Fibroblast of lung (primary cell): ENCODE results near the gene TMEM132C. TPM values are rescaled to one million over a fixed set of nuclear protein-coding genes. Genes with fewer than 3 reads are reported as not detected.

Experiments used
- DNase-seq, 2 donors: peaks; one replicate each; pipeline versions ENCODE4 v3.0.0 to v3.0.0-alpha.2; 2010; ENCODE audit warnings: low read depth in 2 of 2
- H2AFZ ChIP-seq: 2 replicates; pipeline ENCODE4 v1.5.1; 2012; ENCODE audit warnings: low read length, control low read depth, inconsistent platforms
- H3K27ac ChIP-seq: 2 replicates; pipeline ENCODE4 v1.5.1; 2011; ENCODE audit warnings: low read length, control low read depth; ENCODE audit not compliant: insufficient read depth
- H3K27me3 ChIP-seq: 2 replicates; pipeline ENCODE4 v1.5.1; 2011; ENCODE audit warnings: mild to moderate bottlenecking, low read length; ENCODE audit not compliant: control insufficient read depth, insufficient read depth
- H3K36me3 ChIP-seq: 2 replicates; pipeline ENCODE4 v1.5.1; 2011; ENCODE audit warnings: low read length; ENCODE audit not compliant: control insufficient read depth, insufficient read depth
- H3K4me1 ChIP-seq: 2 replicates; pipeline ENCODE4 v1.5.1; 2011; ENCODE audit warnings: low read length; ENCODE audit not compliant: control insufficient read depth, insufficient read depth; ENCODE audit errors: extremely low read depth
- H3K4me2 ChIP-seq: 2 replicates; pipeline ENCODE4 v1.5.1; 2011; ENCODE audit warnings: low read length, control low read depth; ENCODE audit not compliant: insufficient read depth; ENCODE audit errors: extremely low read depth
- H3K4me3 ChIP-seq, 4 experiments: fragments of 200-600 bp in 1 of 4; sonication (generic) in 1 of 4; replicated peaks in 1 of 4; 2 replicates each; pipeline ENCODE4 v1.5.1; 2011 to 2016; ENCODE audit warnings: low read length in 4 of 4, low read depth in 3 of 4, mild to moderate bottlenecking in 3 of 4, control low read depth in 2 of 4, inconsistent platforms in 1 of 4, mixed read lengths in 1 of 4; ENCODE audit not compliant: insufficient read depth in 1 of 4; ENCODE audit errors: control extremely low read depth in 1 of 4
- H3K79me2 ChIP-seq: 2 replicates; pipeline ENCODE4 v1.5.1; 2012; ENCODE audit warnings: mild to moderate bottlenecking, low read length, inconsistent platforms; ENCODE audit not compliant: control insufficient read depth, insufficient read depth
- H3K9ac ChIP-seq: 2 replicates; pipeline ENCODE4 v1.5.1; 2011; ENCODE audit warnings: mild to moderate bottlenecking, low read length, control low read depth; ENCODE audit not compliant: insufficient read depth
- H3K9me3 ChIP-seq: 2 replicates; pipeline ENCODE4 v1.5.1; 2012; ENCODE audit warnings: low read depth, low read length; ENCODE audit not compliant: control insufficient read depth, insufficient read depth
- H4K20me1 ChIP-seq: 2 replicates; pipeline ENCODE4 v1.5.1; 2011; ENCODE audit warnings: low read length; ENCODE audit not compliant: control insufficient read depth, insufficient read depth; ENCODE audit errors: extremely low read depth
- EZH2 ChIP-seq: IDR thresholded peaks from 2 replicates; pipeline ENCODE4 v1.5.1; 2012; ENCODE audit warnings: low read length, control low read depth, mild to moderate bottlenecking; ENCODE audit errors: missing control alignments
- polyA plus RNA-seq, 2 donors: library from polyadenylated mRNA; depleted of rRNA in 1 of 2; stranded (reverse) in 1 of 2; unstranded in 1 of 2; fragments of >200 nt; gene quantifications; 2 replicates each; pipeline ENCODE4 v1.2.1, GENCODE V29; 2011 to 2012; ENCODE audit warnings: missing spikeins in 1 of 2
- total RNA-seq: library from RNA; depleted of rRNA; stranded (reverse); fragments of >200 nt; gene quantifications from 2 replicates; pipeline ENCODE4 v1.2.1, GENCODE V29; 2014
- TF ChIP-seq, protein P1 (sequence below), 2 donors: IDR thresholded peaks in 1 of 2; conservative IDR thresholded peaks in 1 of 2; 1 replicate in 1 of 2; 2 replicates in 1 of 2; pipeline ENCODE4 v1.5.1; 2011 to 2012; ENCODE audit warnings: low read length in 2 of 2, control low read depth in 1 of 2, inconsistent platforms in 1 of 2, low read depth in 1 of 2, mild to moderate bottlenecking in 1 of 2

Gene TMEM132C
- total and polyA plus RNA-seq, 2 donors (not counting 1 experiment from before 2014, with no cell fraction given): not detected

GRCh38 chr12:128667193-128667592 is 400.2 kb downstream of the TMEM132C start:
- TF ChIP-seq EZH2: no peak
- TF ChIP-seq, protein P1, sequence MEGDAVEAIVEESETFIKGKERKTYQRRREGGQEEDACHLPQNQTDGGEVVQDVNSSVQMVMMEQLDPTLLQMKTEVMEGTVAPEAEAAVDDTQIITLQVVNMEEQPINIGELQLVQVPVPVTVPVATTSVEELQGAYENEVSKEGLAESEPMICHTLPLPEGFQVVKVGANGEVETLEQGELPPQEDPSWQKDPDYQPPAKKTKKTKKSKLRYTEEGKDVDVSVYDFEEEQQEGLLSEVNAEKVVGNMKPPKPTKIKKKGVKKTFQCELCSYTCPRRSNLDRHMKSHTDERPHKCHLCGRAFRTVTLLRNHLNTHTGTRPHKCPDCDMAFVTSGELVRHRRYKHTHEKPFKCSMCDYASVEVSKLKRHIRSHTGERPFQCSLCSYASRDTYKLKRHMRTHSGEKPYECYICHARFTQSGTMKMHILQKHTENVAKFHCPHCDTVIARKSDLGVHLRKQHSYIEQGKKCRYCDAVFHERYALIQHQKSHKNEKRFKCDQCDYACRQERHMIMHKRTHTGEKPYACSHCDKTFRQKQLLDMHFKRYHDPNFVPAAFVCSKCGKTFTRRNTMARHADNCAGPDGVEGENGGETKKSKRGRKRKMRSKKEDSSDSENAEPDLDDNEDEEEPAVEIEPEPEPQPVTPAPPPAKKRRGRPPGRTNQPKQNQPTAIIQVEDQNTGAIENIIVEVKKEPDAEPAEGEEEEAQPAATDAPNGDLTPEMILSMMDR (conservative IDR thresholded peaks at IDR 0.05 in 1 of 2, IDR thresholded peaks at IDR 0.05 in 1 of 2; ENCODE audit: low read depth in 1 of 2, low read length in 2 of 2): no peak
- no peaks in the 10 kb centered on the region for H3K79me2 ChIP-seq
- H3K27ac ChIP-seq: no peak overlapping the region
- no peak overlapping the region for H2AFZ ChIP-seq
- H3K9ac ChIP-seq: no peak overlapping the region
- no peaks in the 10 kb centered on the region for H3K36me3 ChIP-seq
- H3K9me3 ChIP-seq: peaks cover 5% of the 10 kb centered on the region
- H3K4me1 ChIP-seq: no peaks in the 10 kb centered on the region
- H4K20me1 ChIP-seq: no peaks in the 10 kb centered on the region
- no peak overlapping the region for H3K4me2 ChIP-seq
- no peaks in the 10 kb centered on the region for H3K27me3 ChIP-seq
- H3K4me3 ChIP-seq: no peak overlapping the region
- DNase-seq: no peak

DNA sequence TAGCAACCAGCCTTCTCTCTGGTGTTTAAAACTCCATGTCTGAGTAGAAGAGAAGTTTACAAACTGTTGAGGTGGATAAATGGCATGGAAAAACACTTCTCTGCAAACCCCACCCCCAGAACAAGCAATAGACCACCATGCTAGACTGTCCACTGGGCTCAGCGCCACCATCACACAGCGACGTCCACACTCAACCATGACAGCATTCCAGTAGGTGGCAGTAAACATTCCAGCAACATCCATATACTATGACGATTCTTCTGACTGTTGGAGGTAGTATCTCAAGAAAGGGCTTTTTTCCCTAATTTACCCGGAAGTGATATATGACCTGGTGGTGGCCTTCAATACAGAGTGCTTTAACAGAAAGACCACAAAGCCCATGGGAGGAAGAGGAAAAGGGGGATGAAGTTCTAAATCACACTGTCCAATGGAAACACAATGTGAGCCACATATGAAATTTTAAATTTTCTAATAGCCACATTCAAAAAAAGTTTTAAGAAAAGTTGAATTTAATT is 404.6 kb downstream of the TMEM132C start:
- Histone ChIP-seq H3K36me3 (no peaks in the 10 kb centered on the region), H3K9ac (no peak overlapping the region), H3K4me3 (no peak overlapping the region), H3K79me2 (no peaks in the 10 kb centered on the region), H4K20me1 (no peaks in the 10 kb centered on the region), H3K4me1 (no peaks in the 10 kb centered on the region), H2AFZ (no peak overlapping the region), H3K27ac (no peak overlapping the region), H3K27me3 (no peaks in the 10 kb centered on the region), H3K4me2 (no peak overlapping the region), H3K9me3 (no peaks in the 10 kb centered on the region)
- TF ChIP-seq, protein P1 (conservative IDR thresholded peaks at IDR 0.05 in 1 of 2, IDR thresholded peaks at IDR 0.05 in 1 of 2; ENCODE audit: low read depth in 1 of 2, low read length in 2 of 2): no peak
- no peak for TF ChIP-seq EZH2
- no peak for DNase-seq

GRCh38 chr12:128672428-128672827 is 405.5 kb downstream of the TMEM132C start:
- Histone ChIP-seq H3K27ac (no peak overlapping the region), H3K9ac (no peak overlapping the region), H3K4me1 (no peaks in the 10 kb centered on the region), H3K4me3 (no peak overlapping the region), H3K4me2 (no peak overlapping the region), H3K36me3 (no peaks in the 10 kb centered on the region), H2AFZ (no peak overlapping the region), H4K20me1 (no peaks in the 10 kb centered on the region), H3K79me2 (no peaks in the 10 kb centered on the region), H3K27me3 (no peaks in the 10 kb centered on the region), H3K9me3 (no peaks in the 10 kb centered on the region)
- TF ChIP-seq EZH2: no peak
- TF ChIP-seq, protein P1 (conservative IDR thresholded peaks at IDR 0.05 in 1 of 2, IDR thresholded peaks at IDR 0.05 in 1 of 2; ENCODE audit: low read depth in 1 of 2, low read length in 2 of 2): no peak
- DNase-seq: no peak
